B cell (primary cell): ENCODE measurements around the gene SLC16A2. TPM values are rescaled to one million over a fixed set of nuclear protein-coding genes. Genes with fewer than 3 reads are reported as not detected.

ENCODE experiments used
- ATAC-seq: fragments of 200-7000 bp; cut with Tn5 transposase; one replicate; pipeline ENCODE4 v1.10.0; 2021; ENCODE audit warnings: low read depth, mild to moderate bottlenecking, moderate number of reproducible peaks, moderate library complexity
- CTCF ChIA-PET: fragments of 350-600 bp; sonication (Branson Sonifier 250); formaldehyde crosslinking; loops from one replicate; lab custom pipeline; 2021; ENCODE audit warnings: antibody characterized with exemption, inconsistent platforms; lab: Charles Lee
- POLR2A ChIA-PET: fragments of 350-600 bp; sonication (Branson Sonifier 250); formaldehyde crosslinking; loops from one replicate; lab custom pipeline; 2021; ENCODE audit warnings: antibody characterized with exemption; lab: Charles Lee
- DNase-seq: peaks from one replicate; pipeline ENCODE4 v3.0.0; 2013
- H2AFZ ChIP-seq: 2 replicates; pipeline ENCODE4 v1.6.1; 2012; ENCODE audit warnings: mild to moderate bottlenecking, low read depth, low read length; ENCODE audit not compliant: insufficient read depth, poor library complexity, severe bottlenecking
- H3K27ac ChIP-seq, 2 donors: 1 replicate in 1 of 2; 2 replicates in 1 of 2; pipeline ENCODE4 v1.5.1; 2012 to 2013; ENCODE audit warnings: low read length in 2 of 2, mild to moderate bottlenecking in 2 of 2, moderate library complexity in 1 of 2
- H3K27me3 ChIP-seq, 4 experiments: fragments of 200-600 bp in 1 of 4; sonication (generic) in 1 of 4; replicated peaks in 1 of 4; 1 replicate in 2 of 4; 2 replicates in 2 of 4; pipeline versions ENCODE4 v1.6.1 to v1.7.0; 2013 to 2016; ENCODE audit warnings: low read length in 3 of 4, mild to moderate bottlenecking in 2 of 4, mixed read lengths in 1 of 4, moderate library complexity in 1 of 4; ENCODE audit not compliant: insufficient read depth in 4 of 4, control insufficient read depth in 3 of 4; ENCODE audit errors: control extremely low read depth in 1 of 4
- H3K36me3 ChIP-seq, 2 experiments: replicated peaks in 1 of 2; 1 replicate in 1 of 2; 2 replicates in 1 of 2; pipeline versions ENCODE4 v1.6.1 to v1.7.1; 2013; ENCODE audit warnings: low read length in 1 of 2; ENCODE audit not compliant: insufficient read depth in 2 of 2, control insufficient read depth in 1 of 2; ENCODE audit errors: control extremely low read depth in 1 of 2, extremely low read depth in 1 of 2
- H3K4me1 ChIP-seq, 2 donors: fragments of 200-600 bp in 1 of 2; sonication (generic) in 1 of 2; 1 replicate in 1 of 2; 2 replicates in 1 of 2; pipeline versions ENCODE4 v1.5.1 to v1.6.1; 2013 to 2017; ENCODE audit warnings: low read length in 2 of 2; ENCODE audit not compliant: control insufficient read depth in 2 of 2, insufficient read depth in 2 of 2
- H3K4me2 ChIP-seq: replicated peaks from 2 replicates; pipeline ENCODE3; 2012; ENCODE audit warnings: mild to moderate bottlenecking, low read depth, low read length; ENCODE audit not compliant: poor library complexity, severe bottlenecking
- H3K4me3 ChIP-seq, 5 experiments: fragments of 200-600 bp in 1 of 5; sonication (generic) in 1 of 5; 1 replicate in 3 of 5; 2 replicates in 2 of 5; pipeline versions ENCODE4 v1.5.1 to v1.7.0; 2011 to 2016; ENCODE audit warnings: low read length in 4 of 5, mild to moderate bottlenecking in 4 of 5, low read depth in 2 of 5, control low read depth in 1 of 5, moderate library complexity in 1 of 5; ENCODE audit not compliant: insufficient read depth in 1 of 5; ENCODE audit errors: control extremely low read depth in 1 of 5, extremely low read depth in 1 of 5
- H3K79me2 ChIP-seq: fragments of 200-600 bp; sonication (generic); one replicate; pipeline ENCODE4 v1.6.0; 2016; ENCODE audit warnings: low read length; ENCODE audit not compliant: control insufficient read depth, insufficient read depth
- H3K9ac ChIP-seq: fragments of 200-600 bp; sonication (generic); 2 replicates; pipeline ENCODE4 v1.6.1; 2017; ENCODE audit warnings: mild to moderate bottlenecking, low read length, moderate library complexity
- H3K9me3 ChIP-seq, 3 donors: one replicate each; pipeline versions ENCODE4 v1.6.1 to v1.7.1; 2013; ENCODE audit warnings: low read length in 2 of 3; ENCODE audit not compliant: control insufficient read depth in 2 of 3, insufficient read depth in 1 of 3; ENCODE audit errors: control extremely low read depth in 1 of 3
- H4K20me1 ChIP-seq: 2 replicates; pipeline ENCODE4 v1.6.0; 2012; ENCODE audit warnings: mild to moderate bottlenecking, low read length; ENCODE audit not compliant: insufficient read depth, control insufficient read depth, poor library complexity, severe bottlenecking
- H3K27ac Mint-ChIP-seq: one replicate; pipeline ENCODE4 v1.8.0; 2021; ENCODE audit warnings: mixed read lengths
- H3K27me3 Mint-ChIP-seq: one replicate; pipeline ENCODE4 v1.8.0; 2021; ENCODE audit warnings: mixed read lengths
- H3K4me1 Mint-ChIP-seq: one replicate; pipeline ENCODE4 v1.8.0; 2021; ENCODE audit warnings: mixed read lengths
- H3K4me3 Mint-ChIP-seq: one replicate; pipeline ENCODE4 v1.8.0; 2021; ENCODE audit warnings: mixed read lengths
- H3K9me3 Mint-ChIP-seq: one replicate; pipeline ENCODE4 v1.8.0; 2022; ENCODE audit warnings: mixed read lengths; ENCODE audit not compliant: insufficient read depth
- CTCF ChIP-seq: fragments of 200-600 bp; IDR thresholded peaks from one replicate; pipeline ENCODE4 v1.8.0; 2022; ENCODE audit warnings: antibody characterized with exemption, mild to moderate bottlenecking
- EZH2 ChIP-seq: IDR thresholded peaks from 2 replicates; pipeline ENCODE4 v1.6.1; 2012; ENCODE audit warnings: borderline replicate concordance, low read depth, mild to moderate bottlenecking, moderate library complexity, low read length; ENCODE audit not compliant: insufficient read depth, poor library complexity, severe bottlenecking
- WGBS: methylation state at CpG from one replicate; pipeline ENCODE4 v1.1.5; 2013; ENCODE audit warnings: missing lambda C conversion rate; ENCODE audit not compliant: insufficient coverage; 5-methylcytosine and 5-hydroxymethylcytosine counted together
- intact Hi-C: fragments of 100-400 bp; cut with micrococcal nuclease; formaldehyde crosslinking; loops from one replicate; pipeline ENCODE4 v1.10.0; 2022
- polyA plus RNA-seq: library from polyadenylated mRNA; depleted of rRNA; stranded (reverse); fragments of >200 nt; gene quantifications from 2 replicates; pipeline ENCODE4 v1.2.3, GENCODE V29; 2012
- total RNA-seq, 2 donors: library from RNA; stranded (reverse); fragments of 120-200 nt in 1 of 2; gene quantifications; 1 replicate in 1 of 2; 2 replicates in 1 of 2; pipeline versions ENCODE4 v1.2.3 to v1.2.4, GENCODE V29; 2013 to 2022

Gene SLC16A2
- total and polyA plus RNA-seq, 2 donors (not counting 1 experiment from before 2014, with no cell fraction given) = not detected

GRCh38 chrX:74408304-74408703 lies 13.0 kb upstream of the SLC16A2 start:
- ATAC-seq = no peak
- Mint-ChIP-seq H3K9me3 (no peaks in the 10 kb centered on the region), H3K27me3 (peaks cover 7% of the 10 kb centered on the region), H3K4me1 (no peaks in the 10 kb centered on the region), H3K4me3 (no peak overlapping the region), H3K27ac (no peak overlapping the region)
- no peak overlapping the region for H2AFZ ChIP-seq
- H4K20me1 ChIP-seq = no peaks in the 10 kb centered on the region
- DNase-seq = no peak
- intact Hi-C loops = no loop called here
- no CpG with 5 or more reads among the region's 1 CpG for WGBS
- no peaks in the 10 kb centered on the region for H3K27me3 ChIP-seq
- H3K79me2 ChIP-seq = no peaks in the 10 kb centered on the region
- H3K4me1 ChIP-seq = no peaks in the 10 kb centered on the region
- ChIA-PET POLR2A (no interaction called here), CTCF (no interaction called here)
- no peak overlapping the region for H3K4me3 ChIP-seq
- H3K9me3 ChIP-seq = peaks cover 0 to 3% (median 0%) of the 10 kb centered on the region in 3 donors
- no peak overlapping the region for H3K4me2 ChIP-seq
- H3K27ac ChIP-seq = no peak overlapping the region
- no peaks in the 10 kb centered on the region for H3K36me3 ChIP-seq
- no peak for TF ChIP-seq EZH2
- TF ChIP-seq CTCF = no peak
- no peak overlapping the region for H3K9ac ChIP-seq

GRCh38 chrX:74419864-74420195 lies 1.5 kb upstream of the SLC16A2 start:
- peak overlapping the region; percentile 62 for H2AFZ ChIP-seq
- H3K4me2 ChIP-seq = peak overlapping the region; percentile 82
- H3K9me3 ChIP-seq = no peaks in the 10 kb centered on the region
- peaks cover 0 to 38% (median 4%) of the 10 kb centered on the region in 4 experiments for H3K27me3 ChIP-seq
- no peaks in the 10 kb centered on the region for H3K36me3 ChIP-seq
- ChIA-PET CTCF (no interaction called here), POLR2A (no interaction called here)
- no peak overlapping the region for H3K27ac ChIP-seq
- H3K4me1 ChIP-seq = peaks cover 14 to 24% of the 10 kb centered on the region in 2 donors
- intact Hi-C loops = no loop called here
- H3K4me3 Mint-ChIP-seq = peak overlapping the region; percentile 81
- no peaks in the 10 kb centered on the region for H3K79me2 ChIP-seq
- H4K20me1 ChIP-seq = no peaks in the 10 kb centered on the region
- peaks cover 21% of the 10 kb centered on the region for H3K4me1 Mint-ChIP-seq
- no peaks in the 10 kb centered on the region for H3K9me3 Mint-ChIP-seq
- ATAC-seq (no peak), DNase-seq (no peak)
- H3K27ac Mint-ChIP-seq = no peak overlapping the region
- 3% methylated on average over 10 of the region's 20 CpGs for WGBS
- peak overlapping the region; percentile 63 for H3K9ac ChIP-seq
- H3K27me3 Mint-ChIP-seq = peaks cover 31% of the 10 kb centered on the region
- TF ChIP-seq EZH2 = no peak
- TF ChIP-seq CTCF = no peak
- H3K4me3 ChIP-seq = peak overlapping the region in 4 of 5 experiments; percentile 15 to 65 (median 48)
